GM12875 (cell line): Measurements from ENCODE around the gene PSMD5.

Experiments
- H3K4me3 ChIP-seq: one replicate; pipeline ENCODE4 v1.5.1; 2011; ENCODE audit warnings: low read depth, low read length, control low read depth
- TF ChIP-seq, protein P1 (sequence below): IDR thresholded peaks from 2 replicates; pipeline ENCODE4 v1.5.1; 2011; ENCODE audit warnings: low read depth, mild to moderate bottlenecking, control low read depth, inconsistent platforms, low read length, moderate library complexity, borderline replicate concordance; ENCODE audit not compliant: insufficient read depth

The PSMD5 gene

DNA sequence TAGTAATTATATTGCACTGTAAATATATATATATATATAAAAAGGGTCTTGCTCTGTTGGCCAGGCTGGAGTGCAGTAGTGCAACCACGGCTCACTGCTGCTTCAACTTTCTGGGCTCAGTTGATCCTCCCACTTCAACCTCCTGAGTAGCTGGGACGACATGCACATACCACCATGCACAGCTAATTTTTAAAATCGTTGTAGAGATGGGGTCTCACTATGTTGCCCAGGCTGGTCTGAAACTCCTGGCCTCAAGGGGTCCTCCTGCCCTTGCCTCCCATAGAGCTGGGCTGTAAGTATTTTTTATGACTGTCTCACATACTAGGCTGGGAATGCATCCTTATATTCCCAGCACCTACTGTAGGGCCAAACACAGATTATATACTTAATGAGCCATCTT, 11.9 kb downstream of the PSMD5 start:
- H3K4me3 ChIP-seq, result no peak overlapping the region
- TF ChIP-seq, protein P1, sequence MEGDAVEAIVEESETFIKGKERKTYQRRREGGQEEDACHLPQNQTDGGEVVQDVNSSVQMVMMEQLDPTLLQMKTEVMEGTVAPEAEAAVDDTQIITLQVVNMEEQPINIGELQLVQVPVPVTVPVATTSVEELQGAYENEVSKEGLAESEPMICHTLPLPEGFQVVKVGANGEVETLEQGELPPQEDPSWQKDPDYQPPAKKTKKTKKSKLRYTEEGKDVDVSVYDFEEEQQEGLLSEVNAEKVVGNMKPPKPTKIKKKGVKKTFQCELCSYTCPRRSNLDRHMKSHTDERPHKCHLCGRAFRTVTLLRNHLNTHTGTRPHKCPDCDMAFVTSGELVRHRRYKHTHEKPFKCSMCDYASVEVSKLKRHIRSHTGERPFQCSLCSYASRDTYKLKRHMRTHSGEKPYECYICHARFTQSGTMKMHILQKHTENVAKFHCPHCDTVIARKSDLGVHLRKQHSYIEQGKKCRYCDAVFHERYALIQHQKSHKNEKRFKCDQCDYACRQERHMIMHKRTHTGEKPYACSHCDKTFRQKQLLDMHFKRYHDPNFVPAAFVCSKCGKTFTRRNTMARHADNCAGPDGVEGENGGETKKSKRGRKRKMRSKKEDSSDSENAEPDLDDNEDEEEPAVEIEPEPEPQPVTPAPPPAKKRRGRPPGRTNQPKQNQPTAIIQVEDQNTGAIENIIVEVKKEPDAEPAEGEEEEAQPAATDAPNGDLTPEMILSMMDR, result no peak

DNA sequence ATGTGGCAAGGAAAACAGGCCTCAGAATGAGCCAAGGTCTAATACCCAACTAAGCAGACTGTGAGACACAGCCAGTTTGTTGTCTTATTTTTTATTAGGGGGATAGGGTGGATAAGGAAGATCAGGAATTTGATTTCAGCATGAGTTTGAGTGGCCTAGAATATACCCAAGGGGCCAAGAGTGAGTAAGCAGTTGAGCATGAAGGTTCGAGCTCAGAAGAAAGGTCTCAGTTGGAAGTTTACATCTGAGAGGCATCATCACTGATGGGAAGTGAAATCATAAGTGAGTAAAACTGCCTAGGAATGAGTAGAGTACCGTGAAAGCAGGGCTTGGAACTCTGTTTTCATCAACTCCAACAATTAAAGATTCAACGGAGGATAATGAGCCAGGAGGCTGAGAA, 12.6 kb downstream of the PSMD5 start:
- TF ChIP-seq, protein P1, result no peak
- no peak overlapping the region for H3K4me3 ChIP-seq

DNA sequence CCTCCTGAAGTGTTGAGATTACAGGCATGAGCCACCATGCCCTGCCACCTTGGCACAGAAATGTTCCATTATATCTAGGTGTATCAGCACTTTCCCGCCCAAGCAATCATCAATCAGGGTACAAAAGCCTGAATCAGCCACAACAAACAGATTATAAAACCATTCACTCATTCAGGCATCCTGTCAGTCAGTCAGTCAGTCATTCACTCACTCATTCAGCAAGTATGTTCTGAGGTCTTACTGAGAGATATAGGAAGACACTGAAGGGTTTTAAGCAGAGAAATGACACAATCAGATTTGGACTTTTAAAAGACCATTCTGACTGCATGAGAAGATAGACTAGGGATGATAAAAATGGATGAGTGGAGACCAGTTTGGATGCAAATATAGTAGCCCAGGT, 13.1 kb downstream of the PSMD5 start:
- H3K4me3 ChIP-seq, result no peak overlapping the region
- TF ChIP-seq, protein P1, result no peak

DNA sequence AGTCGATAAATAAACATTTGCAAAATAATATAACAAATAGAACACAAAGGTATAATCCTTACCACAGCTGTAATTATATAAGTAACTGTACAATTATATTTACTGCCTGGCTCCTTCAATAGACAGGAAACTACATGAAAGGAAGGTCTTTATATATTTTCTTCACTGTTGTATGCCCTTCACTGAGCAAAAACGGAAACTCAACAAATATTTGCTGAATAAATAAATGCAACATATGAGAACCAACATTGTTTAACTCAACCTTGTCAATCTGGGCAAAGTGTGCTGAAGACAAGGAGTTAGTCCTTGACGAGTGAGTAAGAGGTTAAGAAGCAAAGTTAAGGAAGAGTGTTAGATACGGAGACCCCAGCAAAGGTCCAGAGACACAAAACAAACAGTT, 22.6 kb downstream of the PSMD5 start:
- no peak overlapping the region for H3K4me3 ChIP-seq
- TF ChIP-seq, protein P1, result no peak

- TF ChIP-seq, protein P1, result no peak
- H3K4me3 ChIP-seq, result no peak overlapping the region
These were observed 24.1 kb downstream of the PSMD5 start for GRCh38 chr9:120818595-120818994.

DNA sequence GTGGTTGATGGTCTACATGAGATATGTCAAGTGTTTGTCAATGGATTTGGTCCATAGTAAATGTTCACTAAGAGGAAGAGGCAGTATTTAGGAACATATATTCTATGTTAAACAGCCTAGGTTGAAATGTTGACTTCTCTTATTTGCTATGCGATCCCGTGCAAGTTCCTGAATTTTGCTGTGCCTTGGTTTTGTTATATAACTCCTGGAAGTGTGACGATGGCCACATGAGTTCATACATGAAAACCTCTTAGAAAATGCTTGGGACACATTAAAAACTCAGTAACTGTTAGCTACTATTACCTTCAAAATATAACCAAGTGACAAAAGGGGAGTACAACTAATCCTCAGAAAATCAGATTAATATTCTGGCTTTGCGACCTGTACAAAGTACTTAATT, 27.6 kb downstream of the PSMD5 start:
- no peak overlapping the region for H3K4me3 ChIP-seq
- TF ChIP-seq, protein P1, result no peak

DNA sequence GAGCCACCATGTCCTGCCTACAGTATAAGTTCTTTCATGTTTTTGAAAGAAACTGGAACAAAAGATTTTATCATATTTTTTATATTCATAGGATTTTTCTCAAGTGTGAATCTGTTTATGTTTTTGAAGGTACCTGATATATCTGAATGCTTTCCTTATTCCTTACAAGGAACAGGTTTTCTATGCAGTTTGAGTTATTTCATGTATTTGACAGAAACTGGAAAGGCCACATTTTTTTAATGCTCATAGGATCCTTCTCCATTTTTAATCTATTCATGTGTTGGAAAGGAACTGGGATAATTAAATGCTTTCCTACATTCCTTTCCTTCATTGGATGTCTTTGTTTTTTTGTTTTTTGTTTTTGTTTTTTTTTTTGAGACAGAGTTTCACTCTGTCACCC, 33.8 kb downstream of the PSMD5 start:
- TF ChIP-seq, protein P1, result no peak
- H3K4me3 ChIP-seq, result no peak overlapping the region
